ENCODE results near the gene MGME1. TPM values are rescaled to one million over a fixed set of nuclear protein-coding genes. Genes with fewer than 3 reads are reported as not detected.

MGME1 gene
- total RNA-seq, 1 donor from 2014 or later: 20.3 TPM

DNA sequence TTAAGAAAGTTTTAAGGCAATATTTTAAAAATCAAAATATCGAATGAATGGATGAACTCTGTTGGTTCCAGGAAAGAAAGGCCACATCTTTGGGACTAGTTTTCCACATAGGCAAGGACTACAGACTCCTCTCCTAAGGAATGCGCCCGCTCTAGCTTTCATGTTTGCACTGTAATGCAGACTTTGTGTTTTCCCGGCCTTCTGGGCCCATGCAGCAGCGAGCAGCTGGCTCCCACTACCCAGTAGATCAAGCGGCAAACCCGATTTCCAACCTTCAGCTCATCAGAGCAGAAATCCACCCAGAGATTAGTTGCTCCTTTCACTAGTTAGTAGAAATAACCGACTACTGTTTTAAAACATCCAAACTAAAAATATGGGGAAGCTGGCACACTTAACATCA, 61.2 kb downstream of the MGME1 start:
- DNase-seq (ENCODE audit: low spot score, unreplicated experiment): no peak
- peaks cover 19% of the 10 kb centered on the region for H3K4me1 Mint-ChIP-seq (ENCODE audit: low read depth)
- H3K27me3 Mint-ChIP-seq: no peaks in the 10 kb centered on the region
- no peaks in the 10 kb centered on the region for H3K9me3 Mint-ChIP-seq (ENCODE audit: low read depth)
- H3K36me3 Mint-ChIP-seq (ENCODE audit: insufficient read depth): peaks cover 2% of the 10 kb centered on the region
- no peak overlapping the region for H3K4me3 Mint-ChIP-seq (ENCODE audit: low read depth)
- TF ChIP-seq CTCF (IDR thresholded peaks at IDR 0.05; ENCODE audit: unreplicated experiment): no peak
- no peak overlapping the region for H3K27ac Mint-ChIP-seq

DNA sequence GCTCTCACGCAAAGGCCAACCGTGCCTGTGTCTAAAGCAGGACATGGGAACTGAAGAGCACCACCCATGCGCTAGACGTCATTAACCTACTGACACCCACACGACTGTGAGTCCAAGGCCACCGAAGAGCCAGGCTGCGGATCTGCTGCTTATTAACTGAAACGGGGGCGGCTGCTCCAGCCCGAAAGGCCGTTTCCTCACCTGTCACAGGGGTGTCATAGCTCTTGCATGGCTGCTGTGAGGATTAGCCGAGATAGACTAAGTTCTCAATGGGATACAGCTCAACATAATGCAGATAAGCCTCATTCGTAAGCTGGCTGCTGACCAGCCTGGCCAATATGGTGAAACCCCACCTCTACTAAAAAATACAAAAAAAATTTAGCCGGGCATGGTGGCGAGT, 62.2 kb downstream of the MGME1 start:
- H3K36me3 Mint-ChIP-seq (ENCODE audit: insufficient read depth): peaks cover 2% of the 10 kb centered on the region
- no peak for TF ChIP-seq CTCF (IDR thresholded peaks at IDR 0.05; ENCODE audit: unreplicated experiment)
- no peak overlapping the region for H3K4me3 Mint-ChIP-seq (ENCODE audit: low read depth)
- no peak for DNase-seq (ENCODE audit: low spot score, unreplicated experiment)
- no peaks in the 10 kb centered on the region for H3K9me3 Mint-ChIP-seq (ENCODE audit: low read depth)
- peaks cover 19% of the 10 kb centered on the region for H3K4me1 Mint-ChIP-seq (ENCODE audit: low read depth)
- H3K27me3 Mint-ChIP-seq: no peaks in the 10 kb centered on the region
- H3K27ac Mint-ChIP-seq: no peak overlapping the region

DNA sequence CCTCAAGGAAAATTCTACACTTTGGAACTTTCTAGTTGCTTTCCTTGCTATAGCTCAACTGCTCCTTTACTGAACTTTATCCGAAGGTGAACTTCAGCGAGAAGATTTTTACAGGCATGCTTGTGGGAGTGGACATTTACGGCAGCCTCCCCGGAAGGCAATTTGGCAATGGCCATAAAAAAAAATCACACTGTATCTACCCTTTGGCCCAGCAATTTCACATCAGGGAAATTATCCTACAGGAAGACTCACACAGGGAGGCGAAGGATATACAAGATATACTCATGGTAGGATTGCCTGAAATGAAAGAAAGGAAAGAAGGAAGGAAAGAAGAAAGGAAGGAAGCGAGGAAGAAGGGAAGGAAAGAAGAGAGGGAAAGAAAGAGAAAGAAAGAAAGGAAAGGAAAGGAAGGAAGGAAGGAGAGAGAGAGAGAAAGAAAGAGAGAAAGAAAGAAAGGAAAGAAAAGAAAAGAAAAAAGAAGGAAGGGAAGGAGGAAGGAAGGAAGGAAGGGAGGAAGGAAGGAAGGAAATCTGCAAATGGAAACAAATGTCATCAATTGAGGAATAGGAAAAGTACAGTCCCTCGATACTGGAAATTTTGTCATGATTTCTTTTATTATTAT, 63.2 kb downstream of the MGME1 start:
- H3K4me1 Mint-ChIP-seq (ENCODE audit: low read depth): peaks cover 19% of the 10 kb centered on the region
- no peaks in the 10 kb centered on the region for H3K27me3 Mint-ChIP-seq
- TF ChIP-seq CTCF (IDR thresholded peaks at IDR 0.05; ENCODE audit: unreplicated experiment): no peak
- H3K36me3 Mint-ChIP-seq (ENCODE audit: insufficient read depth): no peaks in the 10 kb centered on the region
- no peaks in the 10 kb centered on the region for H3K9me3 Mint-ChIP-seq (ENCODE audit: low read depth)
- H3K4me3 Mint-ChIP-seq (ENCODE audit: low read depth): no peak overlapping the region
- no peak for DNase-seq (ENCODE audit: low spot score, unreplicated experiment)
- H3K27ac Mint-ChIP-seq: no peak overlapping the region

- H3K4me1 Mint-ChIP-seq (ENCODE audit: low read depth): peaks cover 19% of the 10 kb centered on the region
- H3K36me3 Mint-ChIP-seq (ENCODE audit: insufficient read depth): no peaks in the 10 kb centered on the region
- peak overlapping the region; percentile 94 for H3K27ac Mint-ChIP-seq
- H3K27me3 Mint-ChIP-seq: no peaks in the 10 kb centered on the region
- no peak for DNase-seq (ENCODE audit: low spot score, unreplicated experiment)
- H3K9me3 Mint-ChIP-seq (ENCODE audit: low read depth): no peaks in the 10 kb centered on the region
- TF ChIP-seq CTCF (IDR thresholded peaks at IDR 0.05; ENCODE audit: unreplicated experiment): peak; percentile 47
- no peak overlapping the region for H3K4me3 Mint-ChIP-seq (ENCODE audit: low read depth)
Measured at GRCh38 chr20:18032977-18033892, 64.4 kb downstream of the MGME1 start.

GRCh38 chr20:18034039-18034438, 65.2 kb downstream of the MGME1 start:
- DNase-seq (ENCODE audit: low spot score, unreplicated experiment): no peak
- no peaks in the 10 kb centered on the region for H3K36me3 Mint-ChIP-seq (ENCODE audit: insufficient read depth)
- H3K4me3 Mint-ChIP-seq (ENCODE audit: low read depth): no peak overlapping the region
- H3K27ac Mint-ChIP-seq: no peak overlapping the region
- H3K27me3 Mint-ChIP-seq: no peaks in the 10 kb centered on the region
- H3K4me1 Mint-ChIP-seq (ENCODE audit: low read depth): peaks cover 19% of the 10 kb centered on the region
- H3K9me3 Mint-ChIP-seq (ENCODE audit: low read depth): no peaks in the 10 kb centered on the region
- TF ChIP-seq CTCF (IDR thresholded peaks at IDR 0.05; ENCODE audit: unreplicated experiment): no peak

Data from progenitor cell of endocrine pancreas (in vitro differentiated cells).